PC-9 (cell line): Measurements from ENCODE around the gene TTBK2.

ENCODE experiments used
- CTCF ChIP-seq: fragments of 200-600 bp; sonication (generic); conservative IDR thresholded peaks from 2 replicates; pipeline ENCODE4 v1.6.1; 2017; ENCODE audit warnings: mixed run types, antibody characterized with exemption, mild to moderate bottlenecking, moderate library complexity
- EZH2 ChIP-seq: fragments of 200-600 bp; sonication (generic); IDR thresholded peaks from 2 replicates; pipeline ENCODE4 v1.8.0; 2017; ENCODE audit warnings: antibody characterized with exemption, low read depth

- no peak for TF ChIP-seq CTCF
- TF ChIP-seq EZH2: no peak
Observed at GRCh38 chr15:42749266-42749665, 171.3 kb downstream of the TTBK2 start.
